ENCODE results near the gene ATF3. TPM values are rescaled to one million over a fixed set of nuclear protein-coding genes. Genes with fewer than 3 reads are reported as not detected.

ATF3 gene, protein sequence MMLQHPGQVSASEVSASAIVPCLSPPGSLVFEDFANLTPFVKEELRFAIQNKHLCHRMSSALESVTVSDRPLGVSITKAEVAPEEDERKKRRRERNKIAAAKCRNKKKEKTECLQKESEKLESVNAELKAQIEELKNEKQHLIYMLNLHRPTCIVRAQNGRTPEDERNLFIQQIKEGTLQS
- total RNA-seq, result 10 to 100 TPM; 10.4 to 12.7 TPM
- 3.1 TPM for polyA plus RNA-seq (2013, experiment 1 of 2)
- polyA plus RNA-seq (2013, experiment 2 of 2), result 11.0 TPM
- 0.44 to 115 (median 25.2) reads per million in 172 experiments for total RNA-seq

DNA sequence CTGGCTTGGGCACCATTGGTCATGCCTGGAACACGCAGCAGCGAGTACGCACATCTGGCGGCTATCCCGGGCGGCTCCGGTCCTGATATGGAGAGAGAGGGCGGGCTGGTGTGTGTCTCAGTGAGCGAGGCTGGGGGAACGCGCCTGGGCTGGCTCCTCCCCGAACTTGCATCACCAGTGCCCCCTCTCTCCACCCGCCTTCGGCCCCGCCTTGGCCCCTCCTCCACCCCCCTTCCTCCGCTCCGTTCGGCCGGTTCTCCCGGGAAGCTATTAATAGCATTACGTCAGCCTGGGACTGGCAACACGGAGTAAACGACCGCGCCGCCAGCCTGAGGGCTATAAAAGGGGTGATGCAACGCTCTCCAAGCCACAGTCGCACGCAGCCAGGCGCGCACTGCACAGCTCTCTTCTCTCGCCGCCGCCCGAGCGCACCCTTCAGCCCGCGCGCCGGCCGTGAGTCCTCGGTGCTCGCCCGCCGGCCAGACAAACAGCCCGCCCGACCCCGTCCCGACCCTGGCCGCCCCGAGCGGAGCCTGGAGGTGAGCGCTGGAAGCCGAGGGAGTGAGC is at the start of gene ATF3:
Gene ATF3, plus strand, starts transcription at position 370 of the 567 bp plus-strand sequence. CDS start 6,261 bp downstream, outside the sequence.
- peaks cover 36% of the 10 kb centered on the region for H3K4me1 Mint-ChIP-seq (ENCODE audit: low read depth)
- ChIA-PET POLR2A (interaction anchor here (1.6 to 2.6 kb wide), 2 partner anchors 12 to 50 kb away, joined by 9 to 15 read pairs; no protein-coding TSS in a partner anchor), CTCF (interaction anchor here (0.6 to 1.9 kb wide), 2 partner anchors 50 to 68 kb away, joined by 3 to 7 read pairs; no protein-coding TSS in a partner anchor)
- peak; percentile 49 to 92 (median 69) for DNase-seq
- no peaks in the 10 kb centered on the region for H3K36me3 ChIP-seq (ENCODE audit: insufficient read depth, low read length)
- H3K9me3 Mint-ChIP-seq, result no peaks in the 10 kb centered on the region
- peaks cover 85% of the 10 kb centered on the region for H3K27me3 Mint-ChIP-seq
- peaks cover 59% of the 10 kb centered on the region in 2 experiments for H3K27me3 ChIP-seq (ENCODE audit: control insufficient read depth in 1 of 2, insufficient read depth in 2 of 2, low read length in 2 of 2)
- H3K4me1 ChIP-seq (ENCODE audit: insufficient read depth, low read length), result peaks cover 38% of the 10 kb centered on the region
- peak within 1 kb of the TSS; percentile 78 for H3K27ac Mint-ChIP-seq
- ATAC-seq (ENCODE audit: poor library complexity), result peak; percentile 69
- TF ChIP-seq, protein P1, sequence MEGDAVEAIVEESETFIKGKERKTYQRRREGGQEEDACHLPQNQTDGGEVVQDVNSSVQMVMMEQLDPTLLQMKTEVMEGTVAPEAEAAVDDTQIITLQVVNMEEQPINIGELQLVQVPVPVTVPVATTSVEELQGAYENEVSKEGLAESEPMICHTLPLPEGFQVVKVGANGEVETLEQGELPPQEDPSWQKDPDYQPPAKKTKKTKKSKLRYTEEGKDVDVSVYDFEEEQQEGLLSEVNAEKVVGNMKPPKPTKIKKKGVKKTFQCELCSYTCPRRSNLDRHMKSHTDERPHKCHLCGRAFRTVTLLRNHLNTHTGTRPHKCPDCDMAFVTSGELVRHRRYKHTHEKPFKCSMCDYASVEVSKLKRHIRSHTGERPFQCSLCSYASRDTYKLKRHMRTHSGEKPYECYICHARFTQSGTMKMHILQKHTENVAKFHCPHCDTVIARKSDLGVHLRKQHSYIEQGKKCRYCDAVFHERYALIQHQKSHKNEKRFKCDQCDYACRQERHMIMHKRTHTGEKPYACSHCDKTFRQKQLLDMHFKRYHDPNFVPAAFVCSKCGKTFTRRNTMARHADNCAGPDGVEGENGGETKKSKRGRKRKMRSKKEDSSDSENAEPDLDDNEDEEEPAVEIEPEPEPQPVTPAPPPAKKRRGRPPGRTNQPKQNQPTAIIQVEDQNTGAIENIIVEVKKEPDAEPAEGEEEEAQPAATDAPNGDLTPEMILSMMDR (IDR thresholded peaks at IDR 0.05), result no peak
- peak within 1 kb of the TSS; percentile 97 for H3K4me3 Mint-ChIP-seq
- peaks cover 0 to 17% of the 10 kb centered on the region in 2 experiments for H3K9me3 ChIP-seq (ENCODE audit: control insufficient read depth in 1 of 2, insufficient read depth in 1 of 2, low read length in 2 of 2)
- peak within 1 kb of the TSS; percentile 82 for H3K4me3 ChIP-seq (ENCODE audit: low read length)
- intact Hi-C loops (cut with DNase I, micrococcal nuclease), result loop anchor here (5.0 to 10.0 kb wide), 3 partner anchors 41 to 1376 kb away; partner anchors contain the start of gene PROX1 (in 1 of the 2)
- H3K27ac ChIP-seq (ENCODE audit: low read depth in 1 of 2, low read length in 2 of 2), result no peak within 1 kb of the TSS
- H3K36me3 Mint-ChIP-seq (ENCODE audit: low read depth), result peaks cover 12% of the 10 kb centered on the region

DNA sequence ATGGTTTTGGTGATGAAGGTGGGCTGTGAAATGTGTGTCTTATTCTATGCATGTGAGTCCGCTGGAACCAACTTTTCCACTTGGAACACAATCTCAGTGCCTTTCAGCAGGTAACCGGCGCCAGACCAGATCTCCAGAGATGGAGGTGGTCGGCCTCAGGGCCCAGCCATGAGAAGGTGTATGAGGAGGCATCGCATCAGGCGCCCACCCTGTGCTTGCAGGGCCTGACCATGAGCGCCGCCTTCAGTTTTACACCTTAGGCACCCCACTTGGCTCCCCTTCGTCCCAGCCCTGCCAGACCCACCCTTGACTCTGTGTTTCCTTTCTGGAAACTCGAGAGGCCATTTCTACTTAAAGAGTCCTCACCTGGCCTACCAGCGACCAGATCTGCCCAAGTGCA is 48.6 kb upstream of the ATF3 start:
- Mint-ChIP-seq H3K4me3 (peak overlapping the region; percentile 88), H3K4me1 (ENCODE audit: low read depth) (peaks cover 6% of the 10 kb centered on the region), H3K36me3 (ENCODE audit: low read depth) (no peaks in the 10 kb centered on the region), H3K27ac (peak overlapping the region; percentile 85), H3K27me3 (no peaks in the 10 kb centered on the region), H3K9me3 (no peaks in the 10 kb centered on the region)
- peaks cover 16% of the 10 kb centered on the region for H3K4me1 ChIP-seq (ENCODE audit: insufficient read depth, low read length)
- TF ChIP-seq, protein P1 (IDR thresholded peaks at IDR 0.05), result no peak
- ATAC-seq (ENCODE audit: poor library complexity) (no peak), DNase-seq (peak in 1 of 14 experiments; percentile 19)
- intact Hi-C loops (cut with DNase I, micrococcal nuclease), result loop anchor here in 1 of 2 experiments (2.0 to 10.0 kb wide), 12 partner anchors 37 to 975 kb away; partner anchors contain the start of genes ANGEL2, DTL, FLVCR1 and INTS7
- H3K27ac ChIP-seq (ENCODE audit: low read depth in 1 of 2, low read length in 2 of 2), result no peak overlapping the region
- no peaks in the 10 kb centered on the region for H3K27me3 ChIP-seq (ENCODE audit: control insufficient read depth in 1 of 2, insufficient read depth in 2 of 2, low read length in 2 of 2)
- H3K4me3 ChIP-seq (ENCODE audit: low read length), result no peak overlapping the region
- no peaks in the 10 kb centered on the region for H3K36me3 ChIP-seq (ENCODE audit: insufficient read depth, low read length)
- POLR2A ChIA-PET, result interaction anchor here (2.3 kb wide), 1 partner anchor 48 kb away, joined by 15 read pairs; the partner anchor contains the start of gene ATF3
- H3K9me3 ChIP-seq (ENCODE audit: control insufficient read depth in 1 of 2, insufficient read depth in 1 of 2, low read length in 2 of 2), result peaks cover 0 to 3% of the 10 kb centered on the region in 2 experiments
- CTCF ChIA-PET, result interaction anchor here (2.4 to 2.6 kb wide), 2 partner anchors 7 to 49 kb away, joined by 6 to 7 read pairs; partner anchors contain the start of gene ATF3

DNA sequence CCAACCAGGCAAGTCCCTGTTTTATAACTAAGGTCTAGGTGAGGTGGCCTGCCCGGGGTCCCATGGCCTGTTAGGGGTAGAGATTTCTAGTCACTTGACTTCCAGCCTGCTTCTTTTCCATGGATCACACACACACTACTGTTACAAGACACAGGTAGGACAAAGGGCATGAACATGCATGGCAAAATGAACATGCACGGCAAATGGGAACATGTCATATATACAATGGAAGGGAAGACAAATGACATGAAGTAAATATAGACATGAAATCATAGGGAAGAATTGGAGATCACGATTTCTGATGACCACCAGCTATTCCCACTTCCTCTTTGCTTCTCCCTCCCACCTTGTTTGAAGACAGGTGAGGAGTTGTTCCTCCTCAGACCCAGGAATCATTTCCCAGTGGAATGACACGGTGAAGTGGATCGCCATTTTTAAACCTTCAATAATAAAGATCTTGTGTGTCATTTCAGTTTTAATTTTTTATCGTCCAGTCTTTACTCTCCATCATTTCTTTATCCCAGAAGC is 47.6 kb upstream of the ATF3 start:
- Mint-ChIP-seq H3K27me3 (no peaks in the 10 kb centered on the region), H3K4me3 (peak overlapping the region; percentile 80), H3K4me1 (ENCODE audit: low read depth) (peaks cover 6% of the 10 kb centered on the region), H3K27ac (peak overlapping the region; percentile 74), H3K9me3 (no peaks in the 10 kb centered on the region), H3K36me3 (ENCODE audit: low read depth) (no peaks in the 10 kb centered on the region)
- peaks cover 16% of the 10 kb centered on the region for H3K4me1 ChIP-seq (ENCODE audit: insufficient read depth, low read length)
- no peak overlapping the region for H3K4me3 ChIP-seq (ENCODE audit: low read length)
- ChIA-PET POLR2A (no interaction called here), CTCF (no interaction called here)
- H3K36me3 ChIP-seq (ENCODE audit: insufficient read depth, low read length), result no peaks in the 10 kb centered on the region
- no peaks in the 10 kb centered on the region for H3K27me3 ChIP-seq (ENCODE audit: control insufficient read depth in 1 of 2, insufficient read depth in 2 of 2, low read length in 2 of 2)
- intact Hi-C loops (cut with DNase I, micrococcal nuclease), result loop anchor here in 1 of 2 experiments (5.0 to 10.0 kb wide), 4 partner anchors 36 to 976 kb away; partner anchors contain the start of genes NSL1 and TATDN3
- TF ChIP-seq, protein P1 (IDR thresholded peaks at IDR 0.05), result no peak
- ATAC-seq (ENCODE audit: poor library complexity), result no peak
- no peak for DNase-seq
- peaks cover 0 to 3% of the 10 kb centered on the region in 2 experiments for H3K9me3 ChIP-seq (ENCODE audit: control insufficient read depth in 1 of 2, insufficient read depth in 1 of 2, low read length in 2 of 2)
- no peak overlapping the region for H3K27ac ChIP-seq (ENCODE audit: low read depth in 1 of 2, low read length in 2 of 2)

Data from CD4-positive, alpha-beta T cell (primary cell).